ENCODE results near the gene LRRC57. TPM values are rescaled to one million over a fixed set of nuclear protein-coding genes. Genes with fewer than 3 reads are reported as not detected.

Gene LRRC57
- total and polyA plus RNA-seq, 2 of the 8 experiments (the other 6 are each of a cell fraction or from before 2014, with no cell fraction given), result 5.0 to 12.7 TPM

DNA sequence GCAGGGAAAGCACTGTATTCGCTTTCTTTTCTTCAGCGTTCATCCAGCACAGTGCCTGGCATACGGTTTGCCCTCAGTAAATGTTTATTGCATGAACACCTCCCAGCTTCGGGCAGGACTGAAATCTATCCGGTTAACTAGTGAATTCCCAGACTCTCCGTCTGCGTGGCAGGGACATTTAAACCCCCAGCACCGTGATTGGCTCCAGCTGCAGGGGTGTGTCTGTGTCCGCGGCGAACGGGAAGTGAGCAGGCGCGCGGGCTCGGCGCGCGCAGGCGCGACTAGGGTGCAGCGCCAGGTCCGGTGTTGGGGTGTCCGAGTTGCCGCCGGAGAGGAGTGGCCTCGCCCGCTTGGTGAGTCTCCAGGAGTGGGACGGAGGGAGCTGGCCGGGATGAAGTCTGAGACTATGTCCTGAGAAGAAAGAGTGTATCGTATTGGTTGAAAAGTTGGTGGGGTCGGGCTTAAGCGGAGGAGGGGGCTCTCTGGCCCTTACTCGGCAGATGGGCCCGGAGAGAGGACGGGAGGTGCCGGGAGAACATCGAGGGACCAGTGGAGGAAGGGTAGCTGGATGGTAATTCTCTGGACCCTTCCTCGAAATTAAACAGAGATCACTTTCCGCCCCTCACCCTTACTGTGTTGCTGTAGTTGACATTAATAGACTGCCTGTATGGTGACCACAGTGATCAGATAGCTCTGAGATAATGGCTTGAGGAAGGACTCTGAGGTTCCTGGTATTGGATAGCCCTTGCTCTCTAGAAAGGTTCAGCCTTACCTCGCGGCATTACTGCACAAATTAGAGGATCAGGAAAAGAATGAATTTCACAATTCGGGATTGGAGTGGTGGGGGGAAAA lies 53.0 kb downstream of the LRRC57 start, which contains the start of gene SNAP23:
Gene SNAP23 (plus strand): TSS at position 274 of the 852 bp plus-strand sequence. CDS start 16,213 bp downstream, outside the sequence.
- whole genome bisulfite sequencing, 2 experiments (ENCODE audit: extremely low coverage in 1 of 2, insufficient coverage in 1 of 2, insufficient read length in 1 of 2, insufficient replicate concordance in 2 of 2, low coverage in 1 of 2, low lambda C conversion rate in 2 of 2, missing lambda C conversion rate in 1 of 2), result 4% methylated on average over 36 of the region's 43 CpGs; no CpG with 5 or more reads in 1 of the 2 experiments
- H4K5ac ChIP-seq (ENCODE audit: insufficient read length, low read depth, low read length), result no peak within 1 kb of the TSS
- H3K9me3 ChIP-seq (ENCODE audit: insufficient read depth in 2 of 2, low read depth in 1 of 2, low read length in 1 of 2), result no peaks in the 10 kb centered on the region
- no peaks in the 10 kb centered on the region for H3K27me3 ChIP-seq (replicated peaks in 1 of 4; ENCODE audit: control insufficient read depth in 3 of 4, extremely low read depth in 1 of 4, insufficient read depth in 3 of 4, low read length in 3 of 4)
- peaks cover 7% of the 10 kb centered on the region; the same call in 1 of the 2 replicates for H3K23me2 ChIP-seq (ENCODE audit: low read depth, low read length)
- FAIRE-seq, result no peak
- H3K4me3 ChIP-seq (ENCODE audit: extremely low read depth in 1 of 4, insufficient read depth in 2 of 4, low read depth in 3 of 4, low read length in 4 of 4), result peak within 1 kb of the TSS; percentile 71 to 98 (median 88)
- H2BK20ac ChIP-seq (ENCODE audit: low read length), result no peak within 1 kb of the TSS
- peaks cover 0 to 5% (median 1%) of the 10 kb centered on the region in 4 experiments; a peak in 4 of 7 replicates for H3K4me1 ChIP-seq (replicated peaks in 1 of 4; ENCODE audit: control insufficient read depth in 3 of 4, insufficient read depth in 4 of 4, low read length in 3 of 4)
- no peak within 1 kb of the TSS for H2BK12ac ChIP-seq (ENCODE audit: low read depth, low read length)
- no peak within 1 kb of the TSS for H2BK120ac ChIP-seq (replicated peaks; ENCODE audit: low read depth, low read length)
- peak within 1 kb of the TSS; percentile 74; the same call in 1 of the 2 replicates for H4K8ac ChIP-seq (ENCODE audit: extremely low read depth, insufficient read depth, low read length)
- H2AK5ac ChIP-seq (ENCODE audit: low read depth, low read length), result no peak within 1 kb of the TSS
- peak; percentile 76 to 90 for DNase-seq (ENCODE audit: low read depth in 1 of 2, low spot score in 2 of 2)
- H3K4me2 ChIP-seq (ENCODE audit: insufficient read depth in 1 of 2, low read depth in 2 of 2, low read length in 2 of 2), result peak within 1 kb of the TSS; percentile 61 to 78
- ChIA-PET CTCF (ENCODE audit: partially characterized antibody) (interaction anchor here (0.6 to 1.0 kb wide), 2 partner anchors 30 to 70 kb away, joined by 3 to 7 read pairs; no protein-coding TSS in a partner anchor), POLR2A (ENCODE audit: partially characterized antibody) (interaction anchor here (0.7 to 2.0 kb wide), 9 partner anchors 9 to 222 kb away, joined by 3 to 9 read pairs (median 4); partner anchors contain the start of genes GANC and TMEM87A)
- H4K20me1 ChIP-seq (replicated peaks in 1 of 2; ENCODE audit: control insufficient read depth in 1 of 2, insufficient read depth in 2 of 2, low read length in 2 of 2), result peaks cover 0 to 1% of the 10 kb centered on the region in 2 experiments
- no peak within 1 kb of the TSS for H4K91ac ChIP-seq (replicated peaks; ENCODE audit: insufficient read length, low read length)
- H3K79me1 ChIP-seq (ENCODE audit: low read depth, low read length), result no peaks in the 10 kb centered on the region
- peaks cover 0 to 41% of the 10 kb centered on the region in 2 experiments; a peak in 2 of 4 replicates for H3K79me2 ChIP-seq (ENCODE audit: control insufficient read depth in 1 of 2, insufficient read depth in 2 of 2, low read length in 2 of 2)
- H2BK5ac ChIP-seq (ENCODE audit: low read depth, low read length), result peak within 1 kb of the TSS; percentile 60; the same call in 1 of the 2 replicates
- no peak within 1 kb of the TSS for H3K4ac ChIP-seq (replicated peaks; ENCODE audit: insufficient read length, low read depth, low read length)
- H3K18ac ChIP-seq (ENCODE audit: extremely low read depth, low read length), result peak within 1 kb of the TSS; percentile 53
- peak within 1 kb of the TSS; percentile 54; the same call in 1 of the 2 replicates for H2AFZ ChIP-seq (ENCODE audit: low read length)
- H3K27ac ChIP-seq (ENCODE audit: low read depth, low read length), result peak within 1 kb of the TSS; percentile 39; the same call in 1 of the 2 replicates
- H3K14ac ChIP-seq (ENCODE audit: insufficient read length), result no peak within 1 kb of the TSS
- peak within 1 kb of the TSS; percentile 87 for H3K56ac ChIP-seq (replicated peaks; ENCODE audit: insufficient read length, low read depth, low read length)
- H3K36me3 ChIP-seq (ENCODE audit: control insufficient read depth in 2 of 4, insufficient read depth in 4 of 4, low read length in 3 of 4), result no peaks in the 10 kb centered on the region
- H3K23ac ChIP-seq (ENCODE audit: insufficient read length), result no peak within 1 kb of the TSS
- peak within 1 kb of the TSS; percentile 66 to 89 (median 80) for H3K9ac ChIP-seq (replicated peaks in 1 of 4; ENCODE audit: extremely low read depth in 1 of 4, low read depth in 3 of 4, low read length in 3 of 4)
- no peak within 1 kb of the TSS for H2BK15ac ChIP-seq (ENCODE audit: low read length)
- TF ChIP-seq SP4 (IDR thresholded peaks at IDR 0.05; ENCODE audit: low read length) (no peak), POLR2A (IDR thresholded peaks at IDR 0.05; ENCODE audit: control extremely low read depth in 1 of 2, low read depth in 2 of 2, low read length in 2 of 2) (peak; percentile 45 to 67), PHF8 (conservative IDR thresholded peaks at IDR 0.05; ENCODE audit: low read depth, low read length) (peak; percentile 67), TAF7 (optimal IDR thresholded peaks at IDR 0.05; ENCODE audit: borderline replicate concordance, low read depth, low read length) (peak; percentile 41), SIX5 (IDR thresholded peaks at IDR 0.05; ENCODE audit: low read depth, low read length) (no peak), NRF1 (IDR thresholded peaks at IDR 0.05; ENCODE audit: low read depth, low read length) (peak; percentile 81), BACH1 (IDR thresholded peaks at IDR 0.05; ENCODE audit: low read length) (no peak), TCF12 (IDR thresholded peaks at IDR 0.05; ENCODE audit: low read depth, low read length) (no peak), SIN3A (conservative IDR thresholded peaks at IDR 0.05 in 1 of 2, IDR thresholded peaks at IDR 0.05 in 1 of 2; ENCODE audit: low read depth in 1 of 2, low read length in 2 of 2) (peak; percentile 8 to 61; a peak in 1 of 4 replicates), TAF1 (IDR thresholded peaks at IDR 0.05; ENCODE audit: low read depth, low read length) (peak; percentile 82), ASH2L (IDR thresholded peaks at IDR 0.05; ENCODE audit: low read length) (peak; percentile 52), CBX8 (IDR thresholded peaks at IDR 0.05; ENCODE audit: borderline replicate concordance, low read depth, low read length) (no peak)
